B cell (primary cell): ENCODE data around the gene NSUN2. TPM values are rescaled to one million over a fixed set of nuclear protein-coding genes. Genes with fewer than 3 reads are reported as not detected.

Experiments used
- ATAC-seq: fragments of 200-7000 bp; cut with Tn5 transposase; one replicate; pipeline ENCODE4 v1.10.0; 2021; ENCODE audit warnings: low read depth, mild to moderate bottlenecking, moderate number of reproducible peaks, moderate library complexity
- CTCF ChIA-PET: fragments of 350-600 bp; sonication (Branson Sonifier 250); formaldehyde crosslinking; loops from one replicate; lab custom pipeline; 2021; ENCODE audit warnings: antibody characterized with exemption, inconsistent platforms; lab: Charles Lee
- POLR2A ChIA-PET: fragments of 350-600 bp; sonication (Branson Sonifier 250); formaldehyde crosslinking; loops from one replicate; lab custom pipeline; 2021; ENCODE audit warnings: antibody characterized with exemption; lab: Charles Lee
- DNase-seq: peaks from one replicate; pipeline ENCODE4 v3.0.0; 2013
- H2AFZ ChIP-seq: 2 replicates; pipeline ENCODE4 v1.6.1; 2012; ENCODE audit warnings: mild to moderate bottlenecking, low read depth, low read length; ENCODE audit not compliant: insufficient read depth, poor library complexity, severe bottlenecking
- H3K27ac ChIP-seq, 2 donors: 1 replicate in 1 of 2; 2 replicates in 1 of 2; pipeline ENCODE4 v1.5.1; 2012 to 2013; ENCODE audit warnings: low read length in 2 of 2, mild to moderate bottlenecking in 2 of 2, moderate library complexity in 1 of 2
- H3K27me3 ChIP-seq, 4 experiments: fragments of 200-600 bp in 1 of 4; sonication (generic) in 1 of 4; replicated peaks in 1 of 4; 1 replicate in 2 of 4; 2 replicates in 2 of 4; pipeline versions ENCODE4 v1.6.1 to v1.7.0; 2013 to 2016; ENCODE audit warnings: low read length in 3 of 4, mild to moderate bottlenecking in 2 of 4, mixed read lengths in 1 of 4, moderate library complexity in 1 of 4; ENCODE audit not compliant: insufficient read depth in 4 of 4, control insufficient read depth in 3 of 4; ENCODE audit errors: control extremely low read depth in 1 of 4
- H3K36me3 ChIP-seq, 2 experiments: replicated peaks in 1 of 2; 1 replicate in 1 of 2; 2 replicates in 1 of 2; pipeline versions ENCODE4 v1.6.1 to v1.7.1; 2013; ENCODE audit warnings: low read length in 1 of 2; ENCODE audit not compliant: insufficient read depth in 2 of 2, control insufficient read depth in 1 of 2; ENCODE audit errors: control extremely low read depth in 1 of 2, extremely low read depth in 1 of 2
- H3K4me1 ChIP-seq, 2 donors: fragments of 200-600 bp in 1 of 2; sonication (generic) in 1 of 2; 1 replicate in 1 of 2; 2 replicates in 1 of 2; pipeline versions ENCODE4 v1.5.1 to v1.6.1; 2013 to 2017; ENCODE audit warnings: low read length in 2 of 2; ENCODE audit not compliant: control insufficient read depth in 2 of 2, insufficient read depth in 2 of 2
- H3K4me2 ChIP-seq: replicated peaks from 2 replicates; pipeline ENCODE3; 2012; ENCODE audit warnings: mild to moderate bottlenecking, low read depth, low read length; ENCODE audit not compliant: poor library complexity, severe bottlenecking
- H3K4me3 ChIP-seq, 5 experiments: fragments of 200-600 bp in 1 of 5; sonication (generic) in 1 of 5; 1 replicate in 3 of 5; 2 replicates in 2 of 5; pipeline versions ENCODE4 v1.5.1 to v1.7.0; 2011 to 2016; ENCODE audit warnings: low read length in 4 of 5, mild to moderate bottlenecking in 4 of 5, low read depth in 2 of 5, control low read depth in 1 of 5, moderate library complexity in 1 of 5; ENCODE audit not compliant: insufficient read depth in 1 of 5; ENCODE audit errors: control extremely low read depth in 1 of 5, extremely low read depth in 1 of 5
- H3K79me2 ChIP-seq: fragments of 200-600 bp; sonication (generic); one replicate; pipeline ENCODE4 v1.6.0; 2016; ENCODE audit warnings: low read length; ENCODE audit not compliant: control insufficient read depth, insufficient read depth
- H3K9ac ChIP-seq: fragments of 200-600 bp; sonication (generic); 2 replicates; pipeline ENCODE4 v1.6.1; 2017; ENCODE audit warnings: mild to moderate bottlenecking, low read length, moderate library complexity
- H3K9me3 ChIP-seq, 3 donors: one replicate each; pipeline versions ENCODE4 v1.6.1 to v1.7.1; 2013; ENCODE audit warnings: low read length in 2 of 3; ENCODE audit not compliant: control insufficient read depth in 2 of 3, insufficient read depth in 1 of 3; ENCODE audit errors: control extremely low read depth in 1 of 3
- H4K20me1 ChIP-seq: 2 replicates; pipeline ENCODE4 v1.6.0; 2012; ENCODE audit warnings: mild to moderate bottlenecking, low read length; ENCODE audit not compliant: insufficient read depth, control insufficient read depth, poor library complexity, severe bottlenecking
- H3K27ac Mint-ChIP-seq: one replicate; pipeline ENCODE4 v1.8.0; 2021; ENCODE audit warnings: mixed read lengths
- H3K27me3 Mint-ChIP-seq: one replicate; pipeline ENCODE4 v1.8.0; 2021; ENCODE audit warnings: mixed read lengths
- H3K4me1 Mint-ChIP-seq: one replicate; pipeline ENCODE4 v1.8.0; 2021; ENCODE audit warnings: mixed read lengths
- H3K4me3 Mint-ChIP-seq: one replicate; pipeline ENCODE4 v1.8.0; 2021; ENCODE audit warnings: mixed read lengths
- H3K9me3 Mint-ChIP-seq: one replicate; pipeline ENCODE4 v1.8.0; 2022; ENCODE audit warnings: mixed read lengths; ENCODE audit not compliant: insufficient read depth
- CTCF ChIP-seq: fragments of 200-600 bp; IDR thresholded peaks from one replicate; pipeline ENCODE4 v1.8.0; 2022; ENCODE audit warnings: antibody characterized with exemption, mild to moderate bottlenecking
- EZH2 ChIP-seq: IDR thresholded peaks from 2 replicates; pipeline ENCODE4 v1.6.1; 2012; ENCODE audit warnings: borderline replicate concordance, low read depth, mild to moderate bottlenecking, moderate library complexity, low read length; ENCODE audit not compliant: insufficient read depth, poor library complexity, severe bottlenecking
- WGBS: methylation state at CpG from one replicate; pipeline ENCODE4 v1.1.5; 2013; ENCODE audit warnings: missing lambda C conversion rate; ENCODE audit not compliant: insufficient coverage; 5-methylcytosine and 5-hydroxymethylcytosine counted together
- intact Hi-C: fragments of 100-400 bp; cut with micrococcal nuclease; formaldehyde crosslinking; loops from one replicate; pipeline ENCODE4 v1.10.0; 2022
- polyA plus RNA-seq: library from polyadenylated mRNA; depleted of rRNA; stranded (reverse); fragments of >200 nt; gene quantifications from 2 replicates; pipeline ENCODE4 v1.2.3, GENCODE V29; 2012
- total RNA-seq, 2 donors: library from RNA; stranded (reverse); fragments of 120-200 nt in 1 of 2; gene quantifications; 1 replicate in 1 of 2; 2 replicates in 1 of 2; pipeline versions ENCODE4 v1.2.3 to v1.2.4, GENCODE V29; 2013 to 2022

The NSUN2 gene
- total and polyA plus RNA-seq, 2 donors (not counting 1 experiment from before 2014, with no cell fraction given) = 58.8 to 85.0 TPM

- H3K27ac Mint-ChIP-seq = no peak overlapping the region
- CTCF ChIA-PET = no interaction called here
- H3K9me3 ChIP-seq = no peaks in the 10 kb centered on the region
Observed at GRCh38 chr5:6604946-6605345, 27.9 kb downstream of the NSUN2 start.

GRCh38 chr5:6604341-6604740 is 28.5 kb downstream of the NSUN2 start:
- peaks cover 11 to 92% of the 10 kb centered on the region in 2 experiments for H3K36me3 ChIP-seq
- ChIA-PET POLR2A (no interaction called here), CTCF (no interaction called here)
- intact Hi-C loops = no loop called here
- H3K27me3 ChIP-seq = no peaks in the 10 kb centered on the region
- H3K4me2 ChIP-seq = no peak overlapping the region
- WGBS = 88% methylated on average over 2 of the region's 6 CpGs
- H3K4me1 ChIP-seq = no peaks in the 10 kb centered on the region
- no peaks in the 10 kb centered on the region for H3K9me3 ChIP-seq
- no peak for ATAC-seq
- no peak overlapping the region for H3K27ac ChIP-seq
- no peak for TF ChIP-seq CTCF
- TF ChIP-seq EZH2 = no peak
- H3K4me1 Mint-ChIP-seq = no peaks in the 10 kb centered on the region
- no peak overlapping the region for H3K4me3 Mint-ChIP-seq
- no peak overlapping the region for H3K27ac Mint-ChIP-seq
- H3K9me3 Mint-ChIP-seq = no peaks in the 10 kb centered on the region
- no peak overlapping the region for H3K4me3 ChIP-seq
- H3K27me3 Mint-ChIP-seq = no peaks in the 10 kb centered on the region
- peaks cover 2% of the 10 kb centered on the region for H4K20me1 ChIP-seq
- no peak overlapping the region for H3K9ac ChIP-seq
- no peak overlapping the region for H2AFZ ChIP-seq
- no peak for DNase-seq
- peaks cover 6% of the 10 kb centered on the region for H3K79me2 ChIP-seq

More at GRCh38 chr5:6604946-6605345, 27.9 kb downstream of the NSUN2 start:
- no peak overlapping the region for H2AFZ ChIP-seq
- no peaks in the 10 kb centered on the region for H3K9me3 Mint-ChIP-seq
- peaks cover 6% of the 10 kb centered on the region for H4K20me1 ChIP-seq
- TF ChIP-seq EZH2 (no peak), CTCF (no peak)
- H3K27me3 Mint-ChIP-seq = no peaks in the 10 kb centered on the region
- peaks cover 11 to 92% of the 10 kb centered on the region in 2 experiments for H3K36me3 ChIP-seq
- H3K4me3 ChIP-seq = no peak overlapping the region
- no peak overlapping the region for H3K4me2 ChIP-seq
- no peaks in the 10 kb centered on the region for H3K4me1 Mint-ChIP-seq
- H3K9ac ChIP-seq = no peak overlapping the region
- POLR2A ChIA-PET = interaction anchor here (0.6 kb wide), 1 partner anchor 18 kb away, joined by 4 read pairs; no protein-coding TSS in a partner anchor
- ATAC-seq (no peak), DNase-seq (no peak)
- no peak overlapping the region for H3K4me3 Mint-ChIP-seq
- intact Hi-C loops = no loop called here
- H3K27me3 ChIP-seq = no peaks in the 10 kb centered on the region
- WGBS = 99% methylated on average over 12 of the region's 12 CpGs
- H3K4me1 ChIP-seq = no peaks in the 10 kb centered on the region
- H3K27ac ChIP-seq = no peak overlapping the region
- peaks cover 6% of the 10 kb centered on the region for H3K79me2 ChIP-seq
